IPS DF 6.9 (cell line): ENCODE measurements around the gene CYP2C19.
"Not testable (repeated sequence)": the region's sequence is repeated elsewhere in the genome, so short reads cannot be mapped to it uniquely, and the experiment has no call there.

ENCODE experiments used
- DNase-seq: peaks from one replicate; pipeline ENCODE4 v3.0.0-alpha.2; 2013; ENCODE audit warnings: low read depth, low spot score
- H3K27ac ChIP-seq: one replicate; pipeline ENCODE4 v1.5.1; 2013; ENCODE audit warnings: low read length, control low read depth
- H3K27me3 ChIP-seq: 2 replicates; pipeline ENCODE4 v1.6.1; 2013; ENCODE audit warnings: mild to moderate bottlenecking, low read length; ENCODE audit not compliant: control insufficient read depth, insufficient read depth
- H3K36me3 ChIP-seq: 2 replicates; pipeline ENCODE4 v1.6.1; 2013; ENCODE audit warnings: low read length; ENCODE audit not compliant: control insufficient read depth, insufficient read depth
- H3K4me1 ChIP-seq: 2 replicates; pipeline ENCODE4 v1.6.1; 2013; ENCODE audit warnings: low read length; ENCODE audit not compliant: control insufficient read depth, insufficient read depth
- H3K4me3 ChIP-seq: 2 replicates; pipeline ENCODE4 v1.5.1; 2013; ENCODE audit warnings: mild to moderate bottlenecking, low read length
- H3K9me3 ChIP-seq: 2 replicates; pipeline ENCODE4 v1.6.1; 2013; ENCODE audit warnings: low read length, inconsistent platforms; ENCODE audit not compliant: control insufficient read depth, insufficient read depth
- WGBS: extraction: QIAGEN DNeasy Blood & Tissue Kit; methylation state at CpG from one replicate; pipeline ENCODE4 v1.1.7; 2013; ENCODE audit warnings: mixed read lengths, missing lambda C conversion rate; ENCODE audit not compliant: insufficient read length, insufficient coverage; 5-methylcytosine and 5-hydroxymethylcytosine counted together

CYP2C19 gene

DNA sequence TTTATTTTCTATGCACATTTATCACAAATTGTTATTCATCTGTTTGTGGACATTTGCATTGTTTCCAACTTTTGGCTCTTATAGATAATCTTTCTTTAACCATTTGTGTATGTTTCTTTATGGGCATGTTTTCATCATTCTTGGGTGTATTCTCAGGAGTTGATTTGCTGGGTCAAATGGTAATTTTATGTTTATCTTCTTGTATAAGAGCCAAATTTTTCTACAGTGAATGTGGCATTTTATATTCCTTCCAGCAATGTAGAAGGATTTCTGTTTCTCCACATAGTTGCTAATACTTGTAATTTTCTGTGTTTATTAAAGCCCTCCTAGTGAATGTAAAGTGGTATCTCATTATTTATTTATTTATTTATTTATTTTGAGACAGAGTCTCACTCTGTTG lies 21.8 kb downstream of the CYP2C19 start:
- H3K4me1 ChIP-seq: no peaks in the 10 kb centered on the region
- no peak overlapping the region for H3K4me3 ChIP-seq
- no peaks in the 10 kb centered on the region for H3K9me3 ChIP-seq
- H3K36me3 ChIP-seq: no peaks in the 10 kb centered on the region
- H3K27ac ChIP-seq: no peak overlapping the region
- no peaks in the 10 kb centered on the region for H3K27me3 ChIP-seq
- no peak for DNase-seq

DNA sequence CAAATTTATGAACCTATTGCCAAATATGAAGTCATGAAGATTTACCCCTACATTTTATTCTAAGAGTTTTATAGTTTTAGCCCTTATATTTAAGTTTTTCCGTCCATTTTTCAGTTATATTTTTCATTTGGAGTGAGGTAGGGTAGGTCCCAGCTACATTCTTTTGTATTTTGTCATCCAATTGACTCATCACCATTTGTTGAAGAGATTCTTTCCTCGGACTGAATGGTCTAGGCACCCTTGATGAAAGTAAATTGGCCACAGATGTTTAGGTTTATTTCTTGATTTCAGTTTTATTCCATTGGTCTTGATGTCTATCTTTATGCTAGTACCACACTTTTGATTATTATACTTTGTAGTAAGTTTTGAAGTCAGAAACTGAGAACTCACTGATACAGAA lies 22.7 kb downstream of the CYP2C19 start:
- no peaks in the 10 kb centered on the region for H3K9me3 ChIP-seq
- no CpG with 5 or more reads among the region's 2 CpGs for WGBS
- no peak overlapping the region for H3K4me3 ChIP-seq
- H3K27me3 ChIP-seq: no peaks in the 10 kb centered on the region
- no peak for DNase-seq
- H3K27ac ChIP-seq: no peak overlapping the region
- no peaks in the 10 kb centered on the region for H3K4me1 ChIP-seq
- no peaks in the 10 kb centered on the region for H3K36me3 ChIP-seq

DNA sequence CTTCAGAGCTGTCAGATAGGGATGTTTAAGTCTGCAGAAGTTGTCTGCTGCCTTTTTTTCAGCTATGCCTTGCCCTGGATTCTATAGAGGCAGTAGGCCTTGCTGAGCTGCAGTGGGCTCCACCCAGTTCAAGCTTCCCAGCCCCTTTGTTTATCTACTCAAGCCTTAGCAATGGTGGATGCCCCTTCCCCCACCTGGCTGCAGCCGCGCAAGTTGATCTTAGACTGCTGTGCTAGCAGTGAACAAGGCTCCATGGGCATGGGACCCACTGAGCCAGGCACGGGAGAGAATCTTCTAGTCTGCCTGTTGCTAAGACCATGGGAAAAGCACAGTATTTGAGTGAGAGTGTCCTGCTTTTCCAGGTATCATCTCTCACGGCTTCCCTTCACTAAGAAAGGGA lies 38.1 kb downstream of the CYP2C19 start:
- not testable (repeated sequence) for H3K27me3 ChIP-seq, H3K27ac ChIP-seq, H3K36me3 ChIP-seq, H3K4me3 ChIP-seq, H3K9me3 ChIP-seq, DNase-seq, H3K4me1 ChIP-seq
- no CpG with 5 or more reads among the region's 4 CpGs for WGBS

DNA sequence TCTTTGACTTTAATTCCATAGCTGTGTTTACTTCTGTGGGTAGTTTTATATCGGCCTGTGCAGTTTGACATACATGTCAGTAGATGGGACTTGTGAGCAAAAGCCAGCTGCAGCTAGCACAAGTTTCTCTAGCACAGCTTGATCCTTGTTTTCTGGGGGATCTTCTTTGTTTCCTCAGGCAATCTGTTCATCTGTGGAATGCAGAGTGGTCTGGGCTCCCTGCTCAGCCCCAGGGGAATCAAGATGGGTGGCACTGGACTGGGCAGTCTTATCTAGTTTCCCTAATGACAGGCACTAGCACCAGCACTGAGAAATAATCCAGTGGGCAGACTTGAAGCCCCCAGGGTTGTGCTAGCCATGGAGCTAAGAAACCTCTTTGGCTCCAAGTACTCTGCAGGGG lies 40.8 kb downstream of the CYP2C19 start:
- no peak for DNase-seq
- Histone ChIP-seq H3K9me3 (no peaks in the 10 kb centered on the region), H3K27me3 (no peaks in the 10 kb centered on the region), H3K36me3 (no peaks in the 10 kb centered on the region), H3K27ac (no peak overlapping the region), H3K4me3 (no peak overlapping the region), H3K4me1 (no peaks in the 10 kb centered on the region)
- no CpG with 5 or more reads among the region's 1 CpG for WGBS

DNA sequence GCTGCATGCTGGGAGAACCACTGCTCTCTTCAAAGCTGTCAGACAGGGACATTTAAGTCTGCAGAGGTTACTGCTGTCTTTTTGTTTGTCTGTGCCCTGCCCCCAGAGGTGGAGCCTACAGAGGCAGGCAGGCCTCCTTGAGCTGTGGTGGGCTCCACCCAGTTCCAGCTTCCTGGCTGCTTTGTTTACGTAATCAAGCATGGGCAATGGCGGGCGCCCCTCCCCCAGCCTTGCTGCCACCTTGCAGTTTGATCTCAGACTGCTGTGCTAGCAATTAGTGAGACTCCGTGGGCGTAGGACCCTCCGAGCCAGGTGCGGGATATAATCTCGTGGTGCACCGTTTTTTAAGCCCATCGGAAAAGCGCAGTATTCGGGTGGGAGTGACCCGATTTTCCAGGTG lies 67.5 kb downstream of the CYP2C19 start:
- H3K27ac ChIP-seq, H3K36me3 ChIP-seq, H3K27me3 ChIP-seq, H3K4me1 ChIP-seq, DNase-seq, H3K9me3 ChIP-seq, H3K4me3 ChIP-seq: not testable (repeated sequence)
- no CpG with 5 or more reads among the region's 13 CpGs for WGBS

DNA sequence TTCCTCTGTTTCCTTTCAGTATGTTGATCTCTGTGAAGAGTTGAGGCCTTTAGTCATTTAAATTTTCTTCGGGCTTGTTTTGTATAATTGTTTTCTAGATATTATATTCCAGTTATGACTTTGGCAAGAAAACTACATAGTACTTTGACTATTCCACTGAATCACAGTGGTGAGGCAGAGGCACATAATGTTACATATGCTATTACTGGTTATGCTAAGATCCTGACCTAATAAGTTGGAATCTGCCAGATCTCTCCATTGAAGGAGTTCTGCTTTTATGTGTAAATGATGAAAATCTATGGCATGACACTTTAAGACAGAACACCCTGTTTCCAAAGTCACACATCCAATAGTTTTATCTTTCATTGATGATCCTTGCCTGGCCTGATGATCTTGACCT lies 83.7 kb downstream of the CYP2C19 start:
- Histone ChIP-seq H3K27me3 (no peaks in the 10 kb centered on the region), H3K4me3 (no peak overlapping the region), H3K9me3 (no peaks in the 10 kb centered on the region), H3K27ac (no peak overlapping the region), H3K4me1 (no peaks in the 10 kb centered on the region; the same call in 1 of the 2 replicates), H3K36me3 (no peaks in the 10 kb centered on the region)
- DNase-seq: no peak
- no CpG with 5 or more reads among the region's 1 CpG for WGBS

DNA sequence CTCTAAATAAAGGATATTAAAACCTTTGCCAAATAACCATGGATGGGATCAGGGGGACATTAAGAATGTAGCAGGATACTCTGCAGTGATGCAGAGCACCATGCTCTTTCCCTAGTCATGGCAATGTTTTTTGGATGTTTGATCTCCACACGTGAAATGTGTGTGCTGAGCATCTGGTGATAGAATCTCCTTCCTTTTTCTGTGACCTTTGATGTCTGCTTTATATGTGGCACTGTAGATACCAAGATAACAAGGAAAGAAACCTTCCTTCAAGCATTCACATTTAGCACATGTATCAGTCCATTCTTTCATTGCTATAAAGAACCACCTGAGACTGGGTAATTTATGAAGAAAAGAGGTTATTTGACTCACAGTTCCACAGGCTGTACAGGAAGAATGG lies 88.3 kb downstream of the CYP2C19 start:
- no peak overlapping the region for H3K27ac ChIP-seq
- no peaks in the 10 kb centered on the region for H3K9me3 ChIP-seq
- H3K4me1 ChIP-seq: no peaks in the 10 kb centered on the region
- H3K4me3 ChIP-seq: no peak overlapping the region
- no peaks in the 10 kb centered on the region for H3K36me3 ChIP-seq
- WGBS: no CpG with 5 or more reads among the region's 1 CpG
- no peaks in the 10 kb centered on the region for H3K27me3 ChIP-seq
- DNase-seq: no peak

DNA sequence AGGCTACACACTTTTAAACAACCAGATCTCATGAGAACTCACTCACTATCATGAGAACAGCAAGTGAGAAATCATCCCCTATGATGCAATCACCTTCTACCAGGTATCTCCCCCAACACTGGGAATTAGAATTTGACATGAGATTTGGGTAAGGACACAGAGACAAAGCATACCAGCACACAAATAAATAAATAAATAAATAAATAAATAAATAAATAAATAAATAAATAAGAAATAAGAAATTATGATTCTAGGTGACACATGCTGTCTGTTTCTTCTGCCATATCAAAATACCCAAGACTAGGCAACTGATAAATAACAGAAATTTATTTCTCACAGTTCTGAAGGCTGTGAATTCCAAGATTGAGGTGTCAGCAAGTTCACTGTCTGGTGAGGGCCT lies 88.8 kb downstream of the CYP2C19 start:
- Histone ChIP-seq H3K9me3 (no peaks in the 10 kb centered on the region), H3K27ac (no peak overlapping the region), H3K36me3 (no peaks in the 10 kb centered on the region), H3K4me3 (no peak overlapping the region), H3K4me1 (no peaks in the 10 kb centered on the region), H3K27me3 (no peaks in the 10 kb centered on the region)
- DNase-seq: no peak

DNA sequence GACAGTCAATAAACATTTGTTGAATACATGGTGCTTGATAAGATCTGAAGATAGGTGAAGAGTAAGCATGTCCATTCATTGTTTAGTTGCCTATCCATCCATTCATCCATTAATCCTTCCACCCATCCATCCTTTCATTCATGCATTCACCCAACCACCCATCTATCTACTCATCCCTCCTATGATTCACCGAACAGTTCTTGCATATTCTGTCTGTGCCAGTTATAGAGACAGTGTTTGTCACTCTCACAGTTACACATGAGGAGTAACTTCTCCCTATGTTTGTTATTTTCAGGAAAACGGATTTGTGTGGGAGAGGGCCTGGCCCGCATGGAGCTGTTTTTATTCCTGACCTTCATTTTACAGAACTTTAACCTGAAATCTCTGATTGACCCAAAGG lies 90.0 kb downstream of the CYP2C19 start:
- WGBS: 100% methylated on average over 1 of the region's 3 CpGs
- Histone ChIP-seq H3K4me3 (no peak overlapping the region), H3K36me3 (no peaks in the 10 kb centered on the region), H3K27me3 (no peaks in the 10 kb centered on the region), H3K4me1 (no peaks in the 10 kb centered on the region), H3K27ac (no peak overlapping the region), H3K9me3 (no peaks in the 10 kb centered on the region)
- DNase-seq: no peak

DNA sequence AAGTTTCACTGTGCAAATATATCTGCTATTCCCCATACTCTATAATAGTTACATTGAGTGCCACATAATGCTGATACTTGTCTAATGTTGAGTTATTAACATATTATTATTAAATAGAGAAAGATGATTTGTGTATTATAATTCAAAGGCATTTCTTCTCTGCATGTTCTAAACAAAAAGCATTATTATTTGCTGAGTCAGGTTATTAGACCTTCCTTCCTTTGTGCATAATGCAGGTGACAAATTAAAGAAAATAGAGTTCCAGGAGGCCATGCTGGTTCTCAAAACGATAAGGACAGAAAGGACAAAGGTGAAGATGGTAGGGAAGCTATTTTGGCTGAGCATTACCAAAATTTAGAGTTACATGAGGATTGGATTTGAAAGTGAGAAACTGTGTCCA lies 90.6 kb downstream of the CYP2C19 start:
- no CpG with 5 or more reads among the region's 1 CpG for WGBS

DNA sequence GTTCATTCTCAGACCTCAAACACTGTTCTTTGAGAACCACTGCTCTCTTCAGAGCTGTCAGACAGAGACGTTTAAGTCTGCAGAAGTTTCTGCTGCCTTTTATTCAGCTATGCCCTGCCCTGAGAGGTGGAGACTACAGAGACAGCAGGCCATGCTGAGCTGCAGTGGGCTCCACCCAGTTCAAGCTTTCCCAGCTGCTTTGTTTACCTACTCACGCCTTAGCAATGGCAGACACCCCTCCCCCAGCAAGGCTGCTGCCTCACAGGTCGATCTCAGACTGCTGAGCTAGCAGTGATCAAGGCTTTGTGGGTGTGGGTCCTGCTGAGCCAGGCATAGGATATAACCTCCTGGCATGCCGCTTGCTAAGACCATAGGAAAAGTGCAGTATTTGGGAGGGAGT lies 95.5 kb downstream of the CYP2C19 start:
- DNase-seq: no peak
- Histone ChIP-seq H3K27me3 (no peaks in the 10 kb centered on the region), H3K4me3 (no peak overlapping the region), H3K27ac (no peak overlapping the region), H3K36me3 (no peaks in the 10 kb centered on the region), H3K4me1 (no peaks in the 10 kb centered on the region), H3K9me3 (peaks cover 1% of the 10 kb centered on the region; the same call in 1 of the 2 replicates)
- no CpG with 5 or more reads among the region's 4 CpGs for WGBS

More for the DNA sequence above, 90.6 kb downstream of the CYP2C19 start:
- no peaks in the 10 kb centered on the region for H3K36me3 ChIP-seq
- H3K9me3 ChIP-seq: peaks cover under 1% of the 10 kb centered on the region; the same call in 1 of the 2 replicates
- H3K4me3 ChIP-seq: no peak overlapping the region
- no peak for DNase-seq
- no peaks in the 10 kb centered on the region for H3K27me3 ChIP-seq
- no peaks in the 10 kb centered on the region for H3K4me1 ChIP-seq
- H3K27ac ChIP-seq: no peak overlapping the region
